Osteoblast (primary cell): Measurements from ENCODE around the gene SLC2A9. TPM values are rescaled to one million over a fixed set of nuclear protein-coding genes. Genes with fewer than 3 reads are reported as not detected.

Experiments used
- DNase-seq: peaks from one replicate; pipeline ENCODE4 v3.0.0; 2011; ENCODE audit warnings: low spot score, mixed read lengths; ENCODE audit not compliant: insufficient read length; ENCODE audit errors: missing footprints
- H2AFZ ChIP-seq: 2 replicates; pipeline ENCODE4 v1.6.0; 2011; ENCODE audit warnings: mild to moderate bottlenecking, low read length
- H3K27ac ChIP-seq: 2 replicates; pipeline ENCODE4 v1.5.1; 2011; ENCODE audit warnings: mild to moderate bottlenecking, low read depth, low read length, moderate library complexity
- H3K27me3 ChIP-seq: 2 replicates; pipeline ENCODE4 v1.6.0; 2012; ENCODE audit warnings: mild to moderate bottlenecking, control low read depth, inconsistent platforms, low read length, moderate library complexity; ENCODE audit not compliant: insufficient read depth
- H3K36me3 ChIP-seq: 2 replicates; pipeline ENCODE4 v1.5.1; 2011; ENCODE audit warnings: mild to moderate bottlenecking, low read length, control low read depth, moderate library complexity; ENCODE audit not compliant: insufficient read depth
- H3K4me1 ChIP-seq: 2 replicates; pipeline ENCODE4 v1.5.1; 2011; ENCODE audit warnings: mild to moderate bottlenecking, low read length, control low read depth, moderate library complexity; ENCODE audit not compliant: insufficient read depth
- H3K4me2 ChIP-seq: 2 replicates; pipeline ENCODE4 v1.6.0; 2011; ENCODE audit warnings: mild to moderate bottlenecking, low read length; ENCODE audit not compliant: insufficient read depth
- H3K4me3 ChIP-seq: fragments of 200-600 bp; sonication (generic); 3 replicates; pipeline ENCODE4 v1.5.1; 2012; ENCODE audit warnings: mild to moderate bottlenecking, low read length, inconsistent platforms; ENCODE audit not compliant: insufficient read depth
- H3K79me2 ChIP-seq: 2 replicates; pipeline ENCODE4 v1.6.0; 2012; ENCODE audit warnings: mild to moderate bottlenecking, low read length, control low read depth, inconsistent platforms; ENCODE audit not compliant: insufficient read depth
- H3K9me3 ChIP-seq: 2 replicates; pipeline ENCODE4 v1.5.1; 2011; ENCODE audit warnings: low read depth, low read length, control low read depth
- H4K20me1 ChIP-seq: 2 replicates; pipeline ENCODE4 v1.6.0; 2012; ENCODE audit warnings: mild to moderate bottlenecking, low read length, control low read depth; ENCODE audit not compliant: insufficient read depth
- CTCF ChIP-seq: IDR thresholded peaks from 2 replicates; pipeline ENCODE4 v1.5.1; 2011; ENCODE audit warnings: mild to moderate bottlenecking, low read depth, low read length, moderate library complexity; ENCODE audit errors: extremely low read depth
- total RNA-seq: library from RNA; depleted of rRNA; stranded (reverse); fragments of >200 nt; gene quantifications from 2 replicates; pipeline ENCODE4 v1.2.3, GENCODE V29; 2012

Gene SLC2A9
- total RNA-seq, 1 donor: 2.5 TPM

GRCh38 chr4:9825049-9825448 is 196.2 kb downstream of the SLC2A9 start:
- no peak for TF ChIP-seq CTCF
- no peaks in the 10 kb centered on the region for H3K27me3 ChIP-seq
- H3K36me3 ChIP-seq: no peaks in the 10 kb centered on the region
- no peaks in the 10 kb centered on the region for H4K20me1 ChIP-seq
- no peaks in the 10 kb centered on the region for H3K9me3 ChIP-seq
- H3K27ac ChIP-seq: no peak overlapping the region
- DNase-seq: no peak
- no peak overlapping the region for H3K4me2 ChIP-seq
- no peaks in the 10 kb centered on the region for H3K79me2 ChIP-seq
- H3K4me3 ChIP-seq: no peak overlapping the region
- H3K4me1 ChIP-seq: no peaks in the 10 kb centered on the region
- H2AFZ ChIP-seq: no peak overlapping the region

GRCh38 chr4:9820343-9820742 is 201.0 kb downstream of the SLC2A9 start:
- Histone ChIP-seq H3K27ac (no peak overlapping the region), H3K79me2 (no peaks in the 10 kb centered on the region), H2AFZ (no peak overlapping the region), H3K9me3 (no peaks in the 10 kb centered on the region), H4K20me1 (no peaks in the 10 kb centered on the region), H3K4me1 (no peaks in the 10 kb centered on the region), H3K27me3 (no peaks in the 10 kb centered on the region), H3K4me3 (no peak overlapping the region), H3K36me3 (no peaks in the 10 kb centered on the region), H3K4me2 (no peak overlapping the region)
- no peak for DNase-seq
- no peak for TF ChIP-seq CTCF

GRCh38 chr4:9816285-9816684 is 205.0 kb downstream of the SLC2A9 start:
- no peak overlapping the region for H3K4me2 ChIP-seq
- DNase-seq: no peak

More at GRCh38 chr4:9816285-9816684, 205.0 kb downstream of the SLC2A9 start:
- no peak overlapping the region for H3K4me3 ChIP-seq
- H4K20me1 ChIP-seq: no peaks in the 10 kb centered on the region
- no peak overlapping the region for H3K27ac ChIP-seq
- no peaks in the 10 kb centered on the region for H3K4me1 ChIP-seq
- no peaks in the 10 kb centered on the region for H3K36me3 ChIP-seq
- H3K79me2 ChIP-seq: no peaks in the 10 kb centered on the region
- no peak for TF ChIP-seq CTCF
- H2AFZ ChIP-seq: no peak overlapping the region
- no peaks in the 10 kb centered on the region for H3K27me3 ChIP-seq
- H3K9me3 ChIP-seq: no peaks in the 10 kb centered on the region
